ENCODE data around the gene OR6N2.

GRCh38 chr1:158814970-158815369 is 34.0 kb upstream of the OR6N2 start:
- TF ChIP-seq EZH2 (IDR thresholded peaks at IDR 0.05; ENCODE audit: borderline replicate concordance, low read length) (no peak), CTCF (IDR thresholded peaks at IDR 0.05; ENCODE audit: low read length) (no peak)

Data from OCI-LY1 (cell line).